K562 (cell line): ENCODE results near the gene HIVEP3. TPM values are rescaled to one million over a fixed set of nuclear protein-coding genes. Genes with fewer than 3 reads are reported as not detected.

ENCODE experiments used
- CCNT2 ChIP-seq: IDR thresholded peaks from 2 replicates; pipeline ENCODE4 v1.6.1; 2011; ENCODE audit warnings: borderline replicate concordance, low read depth, mild to moderate bottlenecking, moderate library complexity, mixed read lengths, low read length; ENCODE audit not compliant: insufficient read length; ENCODE audit errors: extremely low read depth
- CREB1 ChIP-seq, 2 experiments: sonication (generic) in 1 of 2; formaldehyde crosslinking in 1 of 2; IDR thresholded peaks; 2 replicates each; pipeline versions ENCODE4 v1.6.1 to v1.8.0; 2012 to 2022; ENCODE audit warnings: inconsistent platforms in 1 of 2, mild to moderate bottlenecking in 1 of 2, missing genetic modification reagents in 1 of 2, moderate library complexity in 1 of 2
- CSDE1 ChIP-seq, 2 experiments: fragments of 450-650 bp; IDR thresholded peaks; 2 replicates each; pipeline ENCODE4 v1.6.1; 2016; ENCODE audit warnings: mild to moderate bottlenecking in 1 of 2
- EHMT2 ChIP-seq: fragments of 450-650 bp; IDR thresholded peaks from 2 replicates; pipeline ENCODE4 v1.6.1; 2018; ENCODE audit warnings: antibody characterized with exemption
- FOXK1 ChIP-seq: sonication (generic); formaldehyde crosslinking; IDR thresholded peaks from 2 replicates; pipeline ENCODE4 v1.8.0; 2022; ENCODE audit warnings: missing genetic modification reagents, mild to moderate bottlenecking, borderline replicate concordance
- HNRNPL ChIP-seq: fragments of 200-400 bp; formaldehyde crosslinking; IDR thresholded peaks from 2 replicates; pipeline ENCODE4 v1.6.1; 2017; ENCODE audit warnings: low read depth, mild to moderate bottlenecking, low read length
- JUND ChIP-seq, 2 experiments: IDR thresholded peaks; 2 replicates in 1 of 2; 3 replicates in 1 of 2; pipeline ENCODE4 v1.6.1; 2011; ENCODE audit warnings: borderline replicate concordance in 2 of 2, low read depth in 2 of 2, low read length in 2 of 2, improper control_type of control experiment in 1 of 2, missing biosample characterization in 1 of 2, missing genetic modification characterization in 1 of 2, missing genetic modification reagents in 1 of 2
- KDM1A ChIP-seq, 2 experiments: fragments of 450-650 bp; IDR thresholded peaks; 2 replicates each; pipeline ENCODE4 v1.6.1; 2016; ENCODE audit warnings: mild to moderate bottlenecking in 2 of 2
- LCOR ChIP-seq: sonication (generic); formaldehyde crosslinking; IDR thresholded peaks from 2 replicates; pipeline ENCODE4 v1.8.0; 2022; ENCODE audit warnings: mild to moderate bottlenecking, missing genetic modification reagents
- MXD1 ChIP-seq: fragments of 250-450 bp; sonication (Bioruptor Pico); IDR thresholded peaks from 2 replicates; pipeline ENCODE4 v1.8.0; 2021; ENCODE audit warnings: borderline replicate concordance, mild to moderate bottlenecking, moderate library complexity; ENCODE audit not compliant: poor library complexity, severe bottlenecking
- NCOR1 ChIP-seq: fragments of 450-650 bp; IDR thresholded peaks from 2 replicates; pipeline ENCODE4 v1.6.1; 2016; ENCODE audit warnings: mild to moderate bottlenecking, moderate library complexity
- NELFE ChIP-seq: IDR thresholded peaks from 2 replicates; pipeline ENCODE4 v1.6.1; 2011; ENCODE audit warnings: mild to moderate bottlenecking; ENCODE audit not compliant: insufficient read depth, insufficient read length
- NFRKB ChIP-seq: fragments of 450-650 bp; IDR thresholded peaks from 2 replicates; pipeline ENCODE4 v1.6.1; 2016; ENCODE audit warnings: low read depth
- NR1H2 ChIP-seq: sonication (generic); formaldehyde crosslinking; IDR thresholded peaks from 2 replicates; pipeline ENCODE4 v1.4.0; 2020; ENCODE audit warnings: mild to moderate bottlenecking, missing genetic modification reagents
- RHOXF2B ChIP-seq: fragments of 250-450 bp; sonication (Bioruptor Pico); conservative IDR thresholded peaks from 2 replicates; pipeline ENCODE4 v1.5.1; 2021
- RUNX1 ChIP-seq: sonication (generic); IDR thresholded peaks from 2 replicates; pipeline ENCODE4 v1.6.1; 2016; ENCODE audit warnings: antibody characterized with exemption, low read depth
- SREBF2 ChIP-seq: sonication (generic); formaldehyde crosslinking; IDR thresholded peaks from 2 replicates; pipeline ENCODE4 v1.4.0; 2020; ENCODE audit warnings: mild to moderate bottlenecking, missing genetic modification reagents
- TBL1XR1 ChIP-seq, 2 experiments: IDR thresholded peaks; 2 replicates each; pipeline ENCODE4 v1.6.1; 2012; ENCODE audit warnings: improper control_type of control experiment in 2 of 2, low read length in 2 of 2, mild to moderate bottlenecking in 1 of 2
- TSC22D4 ChIP-seq: fragments of 450-650 bp; IDR thresholded peaks from 2 replicates; pipeline ENCODE4 v1.6.1; 2016; ENCODE audit warnings: missing genetic modification characterization, missing biosample characterization, control low read depth
- WHSC1 ChIP-seq: IDR thresholded peaks from one replicate; pipeline ENCODE4 v1.6.1; 2012; ENCODE audit warnings: low read length, control low read depth, inconsistent platforms
- ZNF79 ChIP-seq: fragments of 250-450 bp; sonication (Bioruptor Pico); IDR thresholded peaks from 2 replicates; pipeline ENCODE4 v1.4.0; 2020; ENCODE audit warnings: low read depth, mild to moderate bottlenecking, moderate library complexity
- polyA plus RNA-seq, 8 experiments: library from polyadenylated mRNA; depleted of rRNA in 4 of 8; stranded (reverse) in 5 of 8; unstranded in 3 of 8; fragments of >200 nt; fragmentation: Nextera tagmentation in 2 of 8; fragmentation: Illumina TruSeq in 1 of 8; extraction: Ambion mirVana in 2 of 8; extraction: Trizol in 1 of 8; gene quantifications; 2 replicates each; pipeline versions ENCODE4 v1.2.1 to v1.2.3, GENCODE V29; 2011 to 2014; ENCODE audit warnings: inconsistent platforms in 1 of 8, missing spikeins in 1 of 8
- total RNA-seq, 7 experiments: library from RNA; depleted of rRNA in 6 of 7; stranded (reverse); fragments of >200 nt in 6 of 7; fragmentation: Illumina TruSeq in 2 of 7; extraction: Trizol in 2 of 7; gene quantifications; 2 replicates each; pipeline versions ENCODE4 v1.2.1 to v1.2.3, GENCODE V29; 2011 to 2021; ENCODE audit warnings: low replicate concordance in 1 of 7

Gene HIVEP3
- total and polyA plus RNA-seq, 9 of the 15 experiments (the other 6 are each of a cell fraction or from before 2014, with no cell fraction given): 0.09 to 0.58 (median 0.34) TPM; not detected in 1

- TF ChIP-seq CCNT2 (peak; percentile 88), RHOXF2B (CRISPR knock-in tag) (no peak), CSDE1 (IDR thresholded peaks at IDR 0.05) (no peak), RUNX1 (0 out of 2 replicates have a peak, but pooled peaks have one; percentile 54), KDM1A (IDR thresholded peaks at IDR 0.05) (peak; percentile 88 to 94; a peak in 3 of 4 replicates), FOXK1 (CRISPR knock-in tag) (no peak), CREB1 (IDR thresholded peaks at IDR 0.05) (0 out of 2 replicates have a peak, but pooled peaks have one; percentile 45), CREB1 (CRISPR knock-in tag; IDR thresholded peaks at IDR 0.05) (0 out of 2 replicates have a peak, but pooled peaks have one; percentile 28), JUND (IDR thresholded peaks at IDR 0.05; ENCODE audit: borderline replicate concordance, low read depth, low read length) (peak; percentile 71), JUND (tag; IDR thresholded peaks at IDR 0.05; ENCODE audit: borderline replicate concordance, low read depth, low read length) (peak; percentile 49; the same call in 1 of the 3 replicates), NFRKB (0 out of 2 replicates have a peak, but pooled peaks have one; percentile 40), LCOR (CRISPR knock-in tag) (0 out of 2 replicates have a peak, but pooled peaks have one; percentile 54), NCOR1 (peak; percentile 96), NELFE (no peak), MXD1 (no peak), TBL1XR1 (IDR thresholded peaks at IDR 0.05; ENCODE audit: low read length in 2 of 2) (peak in 1 of 2 experiments; percentile 97; a peak in 2 of 4 replicates), HNRNPL (no peak), ZNF79 (CRISPR knock-in tag) (no peak), EHMT2 (0 out of 2 replicates have a peak, but pooled peaks have one; percentile 68), WHSC1 (no peak), SREBF2 (CRISPR knock-in tag) (no peak), TSC22D4 (tag) (no peak), NR1H2 (CRISPR knock-in tag) (no peak)
Measured at GRCh38 chr1:41882068-41882477, 36.6 kb downstream of the HIVEP3 start (continued).
